ENCODE measurements around the gene CCDC15.
A peak's percentile ranks its signal among the peaks of the same experiment; 100 is the strongest.

Gene CCDC15

DNA sequence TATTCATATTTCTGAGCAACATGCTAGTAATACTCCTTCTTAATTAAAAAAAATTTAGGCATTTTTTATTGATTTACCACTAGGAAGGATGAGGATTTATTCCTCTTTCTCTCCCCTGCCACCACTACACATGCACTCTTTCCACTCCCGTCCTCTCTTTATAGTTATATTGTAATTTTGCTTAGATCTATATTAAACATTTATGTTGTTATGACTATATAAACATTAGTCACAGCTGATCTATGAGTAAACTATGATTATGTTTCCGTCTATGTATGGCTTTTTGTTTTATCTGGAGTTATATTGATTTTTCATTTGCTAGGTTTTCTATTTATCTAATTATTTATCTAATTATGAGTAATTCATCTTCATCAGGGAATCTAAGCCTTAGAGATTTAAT lies 17.8 kb downstream of the CCDC15 start:
- no peak for DNase-seq (ENCODE audit: low read depth)
- Histone ChIP-seq H3K9ac (ENCODE audit: low read length) (no peak overlapping the region), H3K27me3 (replicated peaks; ENCODE audit: control insufficient read depth, insufficient read depth, low read length) (no peaks in the 10 kb centered on the region), H3K36me3 (ENCODE audit: control insufficient read depth, insufficient read depth, low read length, severe bottlenecking) (no peaks in the 10 kb centered on the region), H3K4me1 (ENCODE audit: control insufficient read depth, insufficient read depth, low read length) (peaks cover 17% of the 10 kb centered on the region), H3K9me3 (ENCODE audit: control insufficient read depth, low read length) (no peaks in the 10 kb centered on the region), H3K4me3 (ENCODE audit: low read length) (no peak overlapping the region)

DNA sequence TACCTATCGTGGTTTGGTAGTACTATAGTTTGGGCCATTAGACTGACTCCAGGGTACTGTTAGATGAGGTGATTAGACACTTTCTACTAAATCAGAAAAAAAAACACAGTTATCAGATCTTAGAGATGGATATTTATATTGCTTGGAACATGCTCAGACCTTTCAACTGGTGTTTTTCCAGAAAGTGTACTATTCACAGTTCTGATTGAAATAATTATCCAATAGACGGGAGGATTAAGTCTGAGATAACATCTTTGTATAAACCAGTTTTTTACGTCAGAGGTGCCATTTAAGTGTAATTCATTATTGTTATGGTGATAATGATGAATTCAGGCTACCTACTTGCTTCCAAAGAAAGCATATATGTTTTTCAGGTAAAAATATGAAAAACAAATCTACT lies 22.5 kb downstream of the CCDC15 start:
- H3K4me1 ChIP-seq (ENCODE audit: control insufficient read depth, insufficient read depth, low read length) = no peaks in the 10 kb centered on the region
- H3K36me3 ChIP-seq (ENCODE audit: control insufficient read depth, insufficient read depth, low read length, severe bottlenecking) = no peaks in the 10 kb centered on the region
- DNase-seq (ENCODE audit: low read depth) = no peak
- peaks cover 14% of the 10 kb centered on the region for H3K9me3 ChIP-seq (ENCODE audit: control insufficient read depth, low read length)
- H3K4me3 ChIP-seq (ENCODE audit: low read length) = no peak overlapping the region
- no peaks in the 10 kb centered on the region for H3K27me3 ChIP-seq (replicated peaks; ENCODE audit: control insufficient read depth, insufficient read depth, low read length)
- no peak overlapping the region for H3K9ac ChIP-seq (ENCODE audit: low read length)

DNA sequence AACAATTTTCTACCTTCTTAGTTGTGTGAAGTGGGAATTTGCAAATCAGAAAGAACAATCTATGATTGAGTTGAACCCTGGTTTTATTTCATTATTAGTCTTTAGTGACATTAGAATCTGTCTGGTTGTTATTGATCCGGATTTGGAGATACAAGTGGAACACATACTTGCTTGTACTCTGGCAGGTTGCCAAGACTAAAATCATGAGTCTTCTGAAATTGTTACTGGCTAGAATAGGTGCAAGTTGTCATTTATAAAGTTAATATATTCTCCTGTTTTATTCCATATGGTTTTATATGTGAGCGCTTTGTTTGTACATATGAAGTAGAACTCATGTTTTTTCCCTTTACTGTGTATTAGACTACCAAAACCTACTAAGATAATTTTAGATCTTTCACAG lies 23.0 kb downstream of the CCDC15 start:
- no peak overlapping the region for H3K4me3 ChIP-seq (ENCODE audit: low read length)
- no peaks in the 10 kb centered on the region for H3K4me1 ChIP-seq (ENCODE audit: control insufficient read depth, insufficient read depth, low read length)
- H3K36me3 ChIP-seq (ENCODE audit: control insufficient read depth, insufficient read depth, low read length, severe bottlenecking) = no peaks in the 10 kb centered on the region
- peak; percentile 3 for DNase-seq (ENCODE audit: low read depth)
- peaks cover 19% of the 10 kb centered on the region for H3K9me3 ChIP-seq (ENCODE audit: control insufficient read depth, low read length)
- H3K9ac ChIP-seq (ENCODE audit: low read length) = no peak overlapping the region
- no peaks in the 10 kb centered on the region for H3K27me3 ChIP-seq (replicated peaks; ENCODE audit: control insufficient read depth, insufficient read depth, low read length)

DNA sequence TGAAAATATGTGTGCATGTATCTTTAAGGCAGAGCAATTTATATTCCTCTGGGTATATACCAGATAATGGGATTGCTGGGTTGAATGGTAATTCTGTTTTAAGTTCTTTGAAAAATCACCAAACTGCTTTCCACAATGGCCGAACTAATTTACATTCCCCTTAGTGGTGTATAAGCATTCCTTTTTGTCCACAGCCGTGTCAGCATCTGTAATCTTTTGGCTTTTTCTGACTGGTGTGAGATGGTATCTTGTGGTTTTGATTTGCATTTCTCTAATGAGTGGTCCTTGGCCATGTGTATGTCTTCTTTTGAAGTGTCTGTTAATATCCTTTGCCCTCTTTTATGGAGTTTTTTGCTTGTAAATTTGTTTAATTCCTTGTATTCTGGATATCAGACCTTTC lies 24.3 kb downstream of the CCDC15 start:
- H3K4me3 ChIP-seq (ENCODE audit: low read length) = no peak overlapping the region
- no peaks in the 10 kb centered on the region for H3K27me3 ChIP-seq (replicated peaks; ENCODE audit: control insufficient read depth, insufficient read depth, low read length)
- H3K9ac ChIP-seq (ENCODE audit: low read length) = no peak overlapping the region
- H3K4me1 ChIP-seq (ENCODE audit: control insufficient read depth, insufficient read depth, low read length) = no peaks in the 10 kb centered on the region
- DNase-seq (ENCODE audit: low read depth) = no peak
- peaks cover 26% of the 10 kb centered on the region for H3K9me3 ChIP-seq (ENCODE audit: control insufficient read depth, low read length)
- no peaks in the 10 kb centered on the region for H3K36me3 ChIP-seq (ENCODE audit: control insufficient read depth, insufficient read depth, low read length, severe bottlenecking)

DNA sequence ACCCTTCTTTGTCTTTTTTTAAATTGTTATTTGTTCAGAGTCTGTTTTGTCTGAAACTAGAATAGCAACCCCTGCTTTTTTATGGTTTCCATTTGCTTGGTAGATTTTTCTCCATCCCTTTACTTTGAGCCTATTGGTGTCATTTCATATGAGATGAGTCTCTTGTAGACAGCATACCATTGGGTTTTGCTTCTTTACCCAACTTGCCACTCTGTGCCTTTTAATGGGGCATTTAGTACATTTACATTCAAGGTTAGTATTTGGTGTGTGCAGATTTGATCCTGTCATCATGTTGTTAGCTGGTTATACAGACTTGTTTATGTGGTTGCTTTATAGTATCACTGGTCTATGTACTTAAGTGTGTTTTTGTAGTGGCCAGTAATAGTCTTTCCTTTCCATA lies 28.0 kb downstream of the CCDC15 start:
- no peak for DNase-seq (ENCODE audit: low read depth)
- Histone ChIP-seq H3K27me3 (replicated peaks; ENCODE audit: control insufficient read depth, insufficient read depth, low read length) (no peaks in the 10 kb centered on the region), H3K9me3 (ENCODE audit: control insufficient read depth, low read length) (peaks cover 26% of the 10 kb centered on the region), H3K36me3 (ENCODE audit: control insufficient read depth, insufficient read depth, low read length, severe bottlenecking) (no peaks in the 10 kb centered on the region), H3K4me1 (ENCODE audit: control insufficient read depth, insufficient read depth, low read length) (no peaks in the 10 kb centered on the region), H3K9ac (ENCODE audit: low read length) (no peak overlapping the region), H3K4me3 (ENCODE audit: low read length) (peak overlapping the region; percentile 19)

DNA sequence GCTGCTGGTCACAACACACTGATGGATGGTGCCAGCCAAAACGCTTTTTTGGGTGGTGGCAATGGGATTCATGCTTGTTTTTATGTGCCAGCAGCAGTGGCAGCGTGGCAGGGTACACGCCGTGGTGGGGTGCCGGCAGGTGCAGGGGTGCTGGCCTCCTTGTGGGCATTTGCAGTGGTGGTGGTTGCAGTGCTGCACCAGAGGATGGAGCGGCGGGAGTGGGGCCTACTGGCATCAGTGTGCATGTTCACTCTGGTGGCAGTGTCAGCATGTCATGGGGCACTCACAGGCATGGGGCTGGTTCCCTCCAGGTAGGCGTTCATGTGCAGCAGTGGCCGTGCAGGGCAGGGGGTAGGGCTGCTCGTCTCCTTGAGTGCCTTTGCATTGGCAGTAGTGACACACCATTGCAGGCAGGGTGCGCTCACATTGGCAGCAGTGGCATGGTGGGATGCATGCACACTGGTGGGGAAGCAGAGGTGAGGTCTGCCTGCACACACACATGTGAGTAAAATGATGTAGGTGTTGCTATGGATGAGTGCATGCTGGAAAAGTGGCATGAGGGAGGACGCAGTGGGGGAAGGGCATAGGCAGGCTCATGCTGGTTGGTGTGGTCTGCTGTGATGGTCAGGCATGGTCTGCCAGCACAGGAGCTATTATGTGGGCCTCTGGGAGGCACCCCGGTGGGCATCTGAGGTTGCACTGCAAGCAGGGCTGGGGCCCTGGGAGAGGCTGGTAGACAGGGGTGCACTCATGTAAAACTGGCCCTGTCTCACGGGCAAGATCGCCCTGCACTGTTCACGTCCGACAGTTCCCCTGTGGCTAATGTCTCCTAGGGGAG lies 29.9 kb downstream of the CCDC15 start:
- H3K4me1 ChIP-seq (ENCODE audit: control insufficient read depth, insufficient read depth, low read length) = no peaks in the 10 kb centered on the region
- H3K9ac ChIP-seq (ENCODE audit: low read length) = no peak overlapping the region
- H3K4me3 ChIP-seq (ENCODE audit: low read length) = no peak overlapping the region
- H3K27me3 ChIP-seq (replicated peaks; ENCODE audit: control insufficient read depth, insufficient read depth, low read length) = no peaks in the 10 kb centered on the region
- no peaks in the 10 kb centered on the region for H3K36me3 ChIP-seq (ENCODE audit: control insufficient read depth, insufficient read depth, low read length, severe bottlenecking)
- no peak for DNase-seq (ENCODE audit: low read depth)
- H3K9me3 ChIP-seq (ENCODE audit: control insufficient read depth, low read length) = peaks cover 26% of the 10 kb centered on the region

DNA sequence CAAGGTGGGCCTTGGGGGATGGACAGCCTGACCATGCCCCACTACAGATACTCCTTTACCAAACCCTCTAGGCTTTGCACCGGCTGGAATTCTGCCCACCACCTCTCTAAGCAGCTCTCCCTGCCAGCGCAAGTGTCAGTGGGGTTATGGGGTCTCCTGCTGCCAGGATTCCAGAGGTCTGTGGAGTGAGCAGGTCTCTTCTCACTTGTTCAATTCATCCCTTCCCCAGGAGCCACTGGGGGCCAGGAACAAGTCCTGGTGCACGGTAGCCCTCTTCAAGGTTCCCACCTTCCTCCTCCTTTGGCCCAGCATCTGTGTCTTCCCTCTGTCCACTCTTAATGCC lies 30.5 kb downstream of the CCDC15 start:
- H3K9me3 ChIP-seq (ENCODE audit: control insufficient read depth, low read length) = peaks cover 25% of the 10 kb centered on the region
- H3K36me3 ChIP-seq (ENCODE audit: control insufficient read depth, insufficient read depth, low read length, severe bottlenecking) = no peaks in the 10 kb centered on the region
- no peak overlapping the region for H3K9ac ChIP-seq (ENCODE audit: low read length)
- H3K27me3 ChIP-seq (replicated peaks; ENCODE audit: control insufficient read depth, insufficient read depth, low read length) = no peaks in the 10 kb centered on the region
- no peak for DNase-seq (ENCODE audit: low read depth)
- H3K4me3 ChIP-seq (ENCODE audit: low read length) = no peak overlapping the region
- H3K4me1 ChIP-seq (ENCODE audit: control insufficient read depth, insufficient read depth, low read length) = no peaks in the 10 kb centered on the region

DNA sequence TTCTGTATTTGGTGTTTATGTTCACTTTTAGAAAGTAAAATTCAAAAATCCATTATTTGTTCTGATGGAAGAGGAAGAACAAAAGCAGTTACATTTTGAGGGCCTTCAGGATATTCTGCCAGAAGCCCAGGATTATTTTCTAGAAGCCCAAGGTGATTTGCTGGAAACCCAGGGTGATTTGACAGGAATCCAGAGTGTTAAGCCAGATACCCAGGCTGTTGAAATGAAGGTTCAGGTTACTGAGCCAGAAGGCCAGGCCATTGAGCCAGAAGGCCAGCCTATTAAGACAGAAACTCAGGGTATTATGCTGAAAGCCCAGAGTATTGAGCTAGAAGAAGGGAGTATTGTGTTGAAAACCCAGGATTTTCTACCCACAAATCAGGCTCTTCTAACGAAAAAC lies 33.1 kb downstream of the CCDC15 start:
- Histone ChIP-seq H3K4me1 (ENCODE audit: control insufficient read depth, insufficient read depth, low read length) (no peaks in the 10 kb centered on the region), H3K36me3 (ENCODE audit: control insufficient read depth, insufficient read depth, low read length, severe bottlenecking) (no peaks in the 10 kb centered on the region), H3K27me3 (replicated peaks; ENCODE audit: control insufficient read depth, insufficient read depth, low read length) (no peaks in the 10 kb centered on the region), H3K9me3 (ENCODE audit: control insufficient read depth, low read length) (peaks cover 6% of the 10 kb centered on the region), H3K4me3 (ENCODE audit: low read length) (no peak overlapping the region), H3K9ac (ENCODE audit: low read length) (no peak overlapping the region)
- no peak for DNase-seq (ENCODE audit: low read depth)

DNA sequence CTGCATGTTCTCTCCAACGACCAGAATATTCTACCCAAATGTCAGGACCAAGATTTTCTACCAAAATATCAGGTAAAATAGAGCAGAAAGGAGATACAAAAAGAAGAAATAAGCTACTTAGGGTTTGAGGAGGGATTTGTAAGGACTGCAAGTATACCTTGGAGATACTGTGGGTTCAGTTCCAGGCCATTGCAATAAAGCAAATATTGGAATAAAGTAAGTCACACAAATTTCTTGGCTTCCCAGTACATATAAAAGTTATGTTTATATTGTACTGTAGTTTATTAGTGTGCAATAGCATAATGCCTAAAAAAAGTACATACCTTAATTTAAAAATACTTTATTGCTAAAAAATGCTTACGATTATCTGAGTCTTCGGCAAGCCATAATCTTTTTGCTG lies 34.1 kb downstream of the CCDC15 start:
- H3K4me3 ChIP-seq (ENCODE audit: low read length) = no peak overlapping the region
- no peaks in the 10 kb centered on the region for H3K36me3 ChIP-seq (ENCODE audit: control insufficient read depth, insufficient read depth, low read length, severe bottlenecking)
- no peaks in the 10 kb centered on the region for H3K9me3 ChIP-seq (ENCODE audit: control insufficient read depth, low read length)
- H3K27me3 ChIP-seq (replicated peaks; ENCODE audit: control insufficient read depth, insufficient read depth, low read length) = no peaks in the 10 kb centered on the region
- no peaks in the 10 kb centered on the region for H3K4me1 ChIP-seq (ENCODE audit: control insufficient read depth, insufficient read depth, low read length)
- H3K9ac ChIP-seq (ENCODE audit: low read length) = no peak overlapping the region
- no peak for DNase-seq (ENCODE audit: low read depth)

DNA sequence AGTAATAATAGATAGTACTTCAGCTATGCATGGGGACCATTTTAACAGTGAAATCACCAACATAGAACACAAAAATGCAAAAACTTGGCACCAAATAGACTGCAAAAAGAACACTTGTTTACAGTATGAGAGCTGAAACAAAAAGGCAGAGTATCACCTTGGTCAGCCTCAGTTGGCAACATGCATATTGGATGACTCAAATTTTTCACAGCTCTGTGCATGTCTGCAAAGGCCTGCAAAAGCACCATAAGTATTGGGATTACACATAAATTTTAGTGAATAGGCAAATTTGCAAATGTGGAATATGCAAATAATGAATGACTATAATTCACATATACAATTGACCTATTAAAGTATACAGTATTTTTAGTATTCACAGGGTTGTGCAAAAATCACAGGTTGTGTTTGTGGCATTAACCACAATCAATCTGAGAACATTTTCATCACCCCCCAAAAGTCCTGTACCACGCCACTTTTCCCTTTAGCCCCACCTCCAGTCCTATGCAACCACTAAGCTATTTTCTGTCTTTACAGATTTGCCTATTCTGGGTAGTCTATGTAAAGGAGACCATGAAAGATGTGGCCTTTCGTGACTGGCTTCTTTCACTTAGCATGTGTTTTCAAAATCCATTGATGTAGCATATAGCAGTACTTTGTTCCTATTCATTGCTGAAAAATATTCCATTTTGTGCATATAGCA lies 47.2 kb downstream of the CCDC15 start:
- H3K9ac ChIP-seq (ENCODE audit: low read length) = no peak overlapping the region
- DNase-seq (ENCODE audit: low read depth) = no peak
- no peaks in the 10 kb centered on the region for H3K9me3 ChIP-seq (ENCODE audit: control insufficient read depth, low read length)
- H3K4me3 ChIP-seq (ENCODE audit: low read length) = no peak overlapping the region
- no peaks in the 10 kb centered on the region for H3K27me3 ChIP-seq (replicated peaks; ENCODE audit: control insufficient read depth, insufficient read depth, low read length)
- H3K4me1 ChIP-seq (ENCODE audit: control insufficient read depth, insufficient read depth, low read length) = peaks cover 7% of the 10 kb centered on the region
- H3K36me3 ChIP-seq (ENCODE audit: control insufficient read depth, insufficient read depth, low read length, severe bottlenecking) = no peaks in the 10 kb centered on the region

DNA sequence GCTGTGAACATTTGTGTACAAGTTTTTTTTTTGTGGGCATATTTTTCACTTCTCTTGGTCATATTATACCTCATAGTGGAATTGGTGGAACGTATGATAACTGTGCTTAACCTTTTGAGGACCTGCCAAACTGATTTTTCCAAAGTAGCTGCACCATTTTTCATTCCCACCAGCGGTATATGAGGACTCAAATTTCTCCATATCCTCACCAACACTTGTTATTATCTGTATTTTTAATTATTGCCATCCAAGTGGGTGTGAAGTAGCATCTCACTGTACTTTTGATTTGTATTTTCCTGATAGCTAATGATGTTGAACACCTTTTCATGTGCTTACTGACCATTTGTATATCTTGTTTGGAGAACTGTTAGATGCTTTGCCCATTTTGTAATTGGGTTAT lies 47.8 kb downstream of the CCDC15 start:
- no peak for DNase-seq (ENCODE audit: low read depth)

More for the DNA sequence above, 47.8 kb downstream of the CCDC15 start:
- Histone ChIP-seq H3K36me3 (ENCODE audit: control insufficient read depth, insufficient read depth, low read length, severe bottlenecking) (no peaks in the 10 kb centered on the region), H3K27me3 (replicated peaks; ENCODE audit: control insufficient read depth, insufficient read depth, low read length) (no peaks in the 10 kb centered on the region), H3K4me1 (ENCODE audit: control insufficient read depth, insufficient read depth, low read length) (peaks cover 7% of the 10 kb centered on the region), H3K9ac (ENCODE audit: low read length) (no peak overlapping the region), H3K9me3 (ENCODE audit: control insufficient read depth, low read length) (peaks cover 3% of the 10 kb centered on the region), H3K4me3 (ENCODE audit: low read length) (no peak overlapping the region)

All from adipocyte (in vitro differentiated cells).